ENCODE measurements around the gene RBMS3. TPM values are rescaled to one million over a fixed set of nuclear protein-coding genes. Genes with fewer than 3 reads are reported as not detected.

Gene RBMS3
- total and polyA plus RNA-seq, 9 donors: 11.6 to 79.2 (median 63.1) TPM

DNA sequence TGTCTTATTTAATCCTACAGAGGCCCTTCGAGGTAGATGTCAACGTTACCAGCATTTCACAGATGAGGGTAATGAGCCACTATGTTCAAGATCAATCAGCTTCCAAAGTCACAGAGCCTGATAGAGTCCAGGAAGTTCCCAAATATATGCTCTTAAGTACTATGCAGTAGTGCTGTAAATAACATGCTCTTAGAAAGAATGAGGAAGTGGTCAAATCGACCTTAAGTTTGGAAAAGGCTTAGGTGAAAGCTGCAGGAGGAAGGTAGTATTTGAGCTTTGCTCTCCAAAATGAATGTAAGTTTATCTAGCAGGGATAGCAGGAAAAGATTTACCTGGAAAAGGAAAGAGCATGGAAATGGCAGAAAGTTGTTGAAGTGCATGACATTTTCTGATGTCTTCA is 234.0 kb downstream of the RBMS3 start:
- 58 to 66% (median 64%) methylated on average over 3 of the region's 3 CpGs for WGBS, 3 donors
- Histone ChIP-seq H3K4me3 (no peak overlapping the region), H3K27ac (no peak overlapping the region), H3K27me3 (no peaks in the 10 kb centered on the region), H3K4me1 (ENCODE audit: insufficient read depth) (peaks cover 2% of the 10 kb centered on the region), H3K36me3 (no peaks in the 10 kb centered on the region), H3K9me3 (no peaks in the 10 kb centered on the region)
- intact Hi-C loops (cut with DNase I): loop anchor here in 1 of 4 donors (10.0 kb wide), 1 partner anchor 230 kb away; the partner anchor contains the start of gene RBMS3
- no peak for DNase-seq
- TF ChIP-seq, protein P1, sequence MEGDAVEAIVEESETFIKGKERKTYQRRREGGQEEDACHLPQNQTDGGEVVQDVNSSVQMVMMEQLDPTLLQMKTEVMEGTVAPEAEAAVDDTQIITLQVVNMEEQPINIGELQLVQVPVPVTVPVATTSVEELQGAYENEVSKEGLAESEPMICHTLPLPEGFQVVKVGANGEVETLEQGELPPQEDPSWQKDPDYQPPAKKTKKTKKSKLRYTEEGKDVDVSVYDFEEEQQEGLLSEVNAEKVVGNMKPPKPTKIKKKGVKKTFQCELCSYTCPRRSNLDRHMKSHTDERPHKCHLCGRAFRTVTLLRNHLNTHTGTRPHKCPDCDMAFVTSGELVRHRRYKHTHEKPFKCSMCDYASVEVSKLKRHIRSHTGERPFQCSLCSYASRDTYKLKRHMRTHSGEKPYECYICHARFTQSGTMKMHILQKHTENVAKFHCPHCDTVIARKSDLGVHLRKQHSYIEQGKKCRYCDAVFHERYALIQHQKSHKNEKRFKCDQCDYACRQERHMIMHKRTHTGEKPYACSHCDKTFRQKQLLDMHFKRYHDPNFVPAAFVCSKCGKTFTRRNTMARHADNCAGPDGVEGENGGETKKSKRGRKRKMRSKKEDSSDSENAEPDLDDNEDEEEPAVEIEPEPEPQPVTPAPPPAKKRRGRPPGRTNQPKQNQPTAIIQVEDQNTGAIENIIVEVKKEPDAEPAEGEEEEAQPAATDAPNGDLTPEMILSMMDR (IDR thresholded peaks at IDR 0.05): no peak
- no peak for TF ChIP-seq EP300 (IDR thresholded peaks at IDR 0.05)
- TF ChIP-seq POLR2A (IDR thresholded peaks at IDR 0.05): no peak

DNA sequence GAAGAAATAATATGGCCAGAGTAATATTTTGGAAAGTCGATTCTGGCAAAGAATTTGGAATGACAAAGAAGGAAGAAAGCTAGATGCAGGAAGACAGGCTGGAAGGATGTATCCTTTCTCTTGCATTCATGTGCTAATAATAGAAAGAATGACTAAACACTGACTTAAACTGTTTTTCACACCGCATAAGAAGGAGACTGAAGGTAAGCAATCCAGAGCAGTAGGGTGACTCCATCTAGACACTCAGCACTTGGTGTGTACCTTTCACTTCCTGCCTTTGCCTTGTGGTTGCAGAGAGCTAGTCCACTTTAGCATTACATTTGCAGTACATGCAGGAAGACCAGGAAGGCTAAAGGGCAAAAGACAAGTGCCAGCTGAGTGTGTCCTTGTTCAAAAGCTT is 234.6 kb downstream of the RBMS3 start:
- WGBS, 3 donors: 59 to 70% (median 63%) methylated on average over 2 of the region's 2 CpGs
- H3K27ac ChIP-seq: no peak overlapping the region
- no peaks in the 10 kb centered on the region for H3K9me3 ChIP-seq
- TF ChIP-seq, protein P1 (IDR thresholded peaks at IDR 0.05): no peak
- TF ChIP-seq EP300 (IDR thresholded peaks at IDR 0.05): no peak
- TF ChIP-seq POLR2A (IDR thresholded peaks at IDR 0.05): no peak
- H3K27me3 ChIP-seq: no peaks in the 10 kb centered on the region
- H3K4me3 ChIP-seq: no peak overlapping the region
- no peaks in the 10 kb centered on the region for H3K36me3 ChIP-seq
- no peak for DNase-seq
- intact Hi-C loops (cut with DNase I): loop anchor here in 1 of 4 donors (10.0 kb wide), 1 partner anchor 231 kb away; the partner anchor contains the start of gene RBMS3
- H3K4me1 ChIP-seq (ENCODE audit: insufficient read depth): peaks cover 2% of the 10 kb centered on the region

DNA sequence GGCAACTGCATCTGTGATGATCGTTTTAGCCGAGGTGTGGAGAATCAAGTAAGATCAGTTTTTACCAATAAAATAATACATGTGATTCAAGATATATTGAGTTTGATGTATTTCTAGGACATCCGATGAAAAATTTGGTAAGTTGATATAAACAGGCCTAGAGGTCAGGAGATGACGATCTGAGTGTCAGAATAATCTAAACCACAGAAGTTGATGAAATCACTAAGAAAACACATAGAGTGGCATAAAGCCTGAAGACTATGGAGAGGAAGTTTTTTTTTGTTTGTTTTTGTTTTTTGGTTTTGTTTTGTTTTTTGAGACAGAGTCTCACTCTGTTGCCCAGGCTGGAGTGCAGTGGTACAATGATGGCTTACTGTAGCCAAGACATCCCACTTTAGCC is 235.3 kb downstream of the RBMS3 start:
- H3K27me3 ChIP-seq: no peaks in the 10 kb centered on the region
- H3K9me3 ChIP-seq: no peaks in the 10 kb centered on the region
- H3K36me3 ChIP-seq: no peaks in the 10 kb centered on the region
- H3K4me1 ChIP-seq (ENCODE audit: insufficient read depth): peaks cover 2% of the 10 kb centered on the region
- WGBS, 3 donors: 93 to 94% (median 93%) methylated on average over 4 of the region's 4 CpGs
- DNase-seq: no peak
- intact Hi-C loops (cut with DNase I): loop anchor here in 1 of 4 donors (10.0 kb wide), 1 partner anchor 231 kb away; the partner anchor contains the start of gene RBMS3
- H3K4me3 ChIP-seq: no peak overlapping the region
- no peak overlapping the region for H3K27ac ChIP-seq
- TF ChIP-seq, protein P1 (IDR thresholded peaks at IDR 0.05): no peak
- TF ChIP-seq EP300 (IDR thresholded peaks at IDR 0.05) (no peak), POLR2A (IDR thresholded peaks at IDR 0.05) (no peak)

DNA sequence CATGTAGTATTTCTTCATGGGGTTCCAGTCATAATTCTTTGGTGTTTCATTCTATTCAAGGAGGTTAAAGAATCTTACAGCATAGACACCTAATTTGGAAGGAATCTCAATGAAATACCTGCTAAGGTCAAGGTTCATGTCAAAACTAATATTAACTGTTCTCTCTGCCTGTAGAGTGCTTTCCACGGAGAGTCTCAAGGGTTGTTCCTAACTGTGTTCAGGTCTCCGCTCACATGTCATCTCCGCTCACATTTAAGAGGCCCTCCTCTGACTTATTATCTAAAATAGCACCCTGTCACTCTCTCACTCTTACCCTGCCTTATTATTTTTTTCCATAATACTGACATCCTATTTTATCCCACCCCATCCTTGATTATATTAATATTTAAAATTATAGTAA is 239.9 kb downstream of the RBMS3 start:
- H3K27ac ChIP-seq: no peak overlapping the region
- no peaks in the 10 kb centered on the region for H3K9me3 ChIP-seq
- no peak for DNase-seq
- 94 to 96% (median 95%) methylated on average over 3 of the region's 3 CpGs for WGBS, 3 donors
- H3K4me1 ChIP-seq (ENCODE audit: insufficient read depth): peaks cover 6% of the 10 kb centered on the region
- intact Hi-C loops (cut with DNase I): no loop called here
- no peak overlapping the region for H3K4me3 ChIP-seq
- no peaks in the 10 kb centered on the region for H3K27me3 ChIP-seq
- no peaks in the 10 kb centered on the region for H3K36me3 ChIP-seq
- TF ChIP-seq, protein P1 (IDR thresholded peaks at IDR 0.05): no peak
- TF ChIP-seq EP300 (IDR thresholded peaks at IDR 0.05): no peak
- TF ChIP-seq POLR2A (IDR thresholded peaks at IDR 0.05): no peak
